Measurements from ENCODE around the gene NTRK3.

DNA sequence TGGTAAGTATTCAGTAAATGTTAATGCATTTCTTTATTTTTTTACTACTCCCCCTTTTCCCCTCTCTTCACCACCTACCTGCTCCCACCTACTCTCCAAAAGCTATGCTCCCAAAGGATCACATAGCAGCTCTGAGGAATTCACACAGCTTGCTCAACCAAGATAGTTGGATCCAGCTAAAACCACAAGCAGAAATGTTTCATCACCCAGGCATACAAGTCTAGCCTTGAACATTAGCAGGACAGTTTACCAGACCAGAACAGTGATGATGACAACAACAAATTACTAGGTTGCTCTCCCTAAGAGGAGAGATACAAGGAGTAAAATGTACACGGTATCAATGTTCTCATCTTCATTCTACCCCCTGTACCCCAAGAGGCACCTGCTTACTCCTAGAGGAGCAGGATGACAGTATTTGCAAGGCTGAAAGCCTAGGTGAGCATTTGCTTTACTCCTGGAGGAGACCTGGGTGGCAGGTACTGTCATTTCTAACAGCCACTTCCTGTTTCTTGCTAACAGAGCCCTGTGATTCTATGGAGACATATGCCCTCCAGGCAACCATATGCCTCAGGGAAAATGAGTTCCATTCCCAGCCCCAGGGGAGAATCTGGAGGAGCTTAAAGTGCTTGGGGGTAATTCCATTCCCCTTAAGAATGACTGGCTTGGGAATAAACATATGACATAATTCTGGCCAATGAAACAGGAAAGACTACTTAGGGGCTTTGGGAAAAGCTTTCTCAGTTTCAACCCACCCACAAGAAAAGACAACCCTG is 237.5 kb downstream of the NTRK3 start:
- TF ChIP-seq, protein P1, sequence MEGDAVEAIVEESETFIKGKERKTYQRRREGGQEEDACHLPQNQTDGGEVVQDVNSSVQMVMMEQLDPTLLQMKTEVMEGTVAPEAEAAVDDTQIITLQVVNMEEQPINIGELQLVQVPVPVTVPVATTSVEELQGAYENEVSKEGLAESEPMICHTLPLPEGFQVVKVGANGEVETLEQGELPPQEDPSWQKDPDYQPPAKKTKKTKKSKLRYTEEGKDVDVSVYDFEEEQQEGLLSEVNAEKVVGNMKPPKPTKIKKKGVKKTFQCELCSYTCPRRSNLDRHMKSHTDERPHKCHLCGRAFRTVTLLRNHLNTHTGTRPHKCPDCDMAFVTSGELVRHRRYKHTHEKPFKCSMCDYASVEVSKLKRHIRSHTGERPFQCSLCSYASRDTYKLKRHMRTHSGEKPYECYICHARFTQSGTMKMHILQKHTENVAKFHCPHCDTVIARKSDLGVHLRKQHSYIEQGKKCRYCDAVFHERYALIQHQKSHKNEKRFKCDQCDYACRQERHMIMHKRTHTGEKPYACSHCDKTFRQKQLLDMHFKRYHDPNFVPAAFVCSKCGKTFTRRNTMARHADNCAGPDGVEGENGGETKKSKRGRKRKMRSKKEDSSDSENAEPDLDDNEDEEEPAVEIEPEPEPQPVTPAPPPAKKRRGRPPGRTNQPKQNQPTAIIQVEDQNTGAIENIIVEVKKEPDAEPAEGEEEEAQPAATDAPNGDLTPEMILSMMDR (IDR thresholded peaks at IDR 0.05; ENCODE audit: control extremely low read depth in 1 of 3, insufficient read depth in 1 of 3, low read depth in 1 of 3, low read length in 3 of 3) = no peak
- TF ChIP-seq, protein P2, sequence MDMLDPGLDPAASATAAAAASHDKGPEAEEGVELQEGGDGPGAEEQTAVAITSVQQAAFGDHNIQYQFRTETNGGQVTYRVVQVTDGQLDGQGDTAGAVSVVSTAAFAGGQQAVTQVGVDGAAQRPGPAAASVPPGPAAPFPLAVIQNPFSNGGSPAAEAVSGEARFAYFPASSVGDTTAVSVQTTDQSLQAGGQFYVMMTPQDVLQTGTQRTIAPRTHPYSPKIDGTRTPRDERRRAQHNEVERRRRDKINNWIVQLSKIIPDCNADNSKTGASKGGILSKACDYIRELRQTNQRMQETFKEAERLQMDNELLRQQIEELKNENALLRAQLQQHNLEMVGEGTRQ (IDR thresholded peaks at IDR 0.05; ENCODE audit: low read length) = no peak
- TF ChIP-seq SIX5 (IDR thresholded peaks at IDR 0.05; ENCODE audit: low read depth, low read length) (no peak), CEBPB (IDR thresholded peaks at IDR 0.05; ENCODE audit: low read depth, low read length) (no peak), KDM5A (IDR thresholded peaks at IDR 0.05; ENCODE audit: low read length) (no peak), MAFK (IDR thresholded peaks at IDR 0.05; ENCODE audit: low read depth, low read length) (no peak), CBX8 (IDR thresholded peaks at IDR 0.05; ENCODE audit: borderline replicate concordance, low read depth, low read length) (no peak), JUND (IDR thresholded peaks at IDR 0.05; ENCODE audit: low read length) (no peak)
